ENCODE measurements around the gene EDAR. TPM values are rescaled to one million over a fixed set of nuclear protein-coding genes. Genes with fewer than 3 reads are reported as not detected.

The EDAR gene
- total RNA-seq, 6 experiments from 2014 or later = 0.06 to 1.6 (median 0.28) TPM

DNA sequence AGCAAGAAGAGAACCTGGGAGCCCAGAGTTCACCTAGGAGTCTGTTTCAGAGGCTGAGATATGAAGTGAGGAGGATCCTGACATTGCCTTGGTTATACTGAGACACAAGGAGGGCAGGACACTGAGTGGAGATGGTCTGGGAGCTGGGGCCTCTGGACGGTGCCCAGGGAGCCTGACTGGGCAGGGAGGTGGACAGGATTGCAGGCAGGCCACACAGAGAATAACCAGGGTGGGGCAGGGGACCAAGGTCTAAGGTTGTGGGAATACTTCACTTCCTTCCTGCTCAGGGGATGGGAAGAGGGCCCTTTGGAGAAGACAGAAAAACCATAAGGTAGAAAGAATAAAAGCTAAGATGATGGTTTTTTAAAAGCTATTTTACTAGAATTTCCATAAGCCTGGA lies 18.7 kb downstream of the EDAR start:
- intact Hi-C loops (cut with DNase I) = no loop called here
- Histone ChIP-seq H3K36me3 (no peaks in the 10 kb centered on the region), H3K9me3 (no peaks in the 10 kb centered on the region), H3K27me3 (no peaks in the 10 kb centered on the region), H3K4me1 (peaks cover 0 to 5% (median 2%) of the 10 kb centered on the region in 4 donors), H3K27ac (no peak overlapping the region), H3K4me3 (no peak overlapping the region)
- DNase-seq (no peak), ATAC-seq (no peak)
- WGBS (ENCODE audit: insufficient coverage, low coverage, low lambda C conversion rate, missing lambda C conversion rate) = 71% methylated on average over 1 of the region's 1 CpG
- TF ChIP-seq POLR2A (IDR thresholded peaks at IDR 0.05) = no peak
- TF ChIP-seq, protein P1, sequence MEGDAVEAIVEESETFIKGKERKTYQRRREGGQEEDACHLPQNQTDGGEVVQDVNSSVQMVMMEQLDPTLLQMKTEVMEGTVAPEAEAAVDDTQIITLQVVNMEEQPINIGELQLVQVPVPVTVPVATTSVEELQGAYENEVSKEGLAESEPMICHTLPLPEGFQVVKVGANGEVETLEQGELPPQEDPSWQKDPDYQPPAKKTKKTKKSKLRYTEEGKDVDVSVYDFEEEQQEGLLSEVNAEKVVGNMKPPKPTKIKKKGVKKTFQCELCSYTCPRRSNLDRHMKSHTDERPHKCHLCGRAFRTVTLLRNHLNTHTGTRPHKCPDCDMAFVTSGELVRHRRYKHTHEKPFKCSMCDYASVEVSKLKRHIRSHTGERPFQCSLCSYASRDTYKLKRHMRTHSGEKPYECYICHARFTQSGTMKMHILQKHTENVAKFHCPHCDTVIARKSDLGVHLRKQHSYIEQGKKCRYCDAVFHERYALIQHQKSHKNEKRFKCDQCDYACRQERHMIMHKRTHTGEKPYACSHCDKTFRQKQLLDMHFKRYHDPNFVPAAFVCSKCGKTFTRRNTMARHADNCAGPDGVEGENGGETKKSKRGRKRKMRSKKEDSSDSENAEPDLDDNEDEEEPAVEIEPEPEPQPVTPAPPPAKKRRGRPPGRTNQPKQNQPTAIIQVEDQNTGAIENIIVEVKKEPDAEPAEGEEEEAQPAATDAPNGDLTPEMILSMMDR (IDR thresholded peaks at IDR 0.05) = no peak

DNA sequence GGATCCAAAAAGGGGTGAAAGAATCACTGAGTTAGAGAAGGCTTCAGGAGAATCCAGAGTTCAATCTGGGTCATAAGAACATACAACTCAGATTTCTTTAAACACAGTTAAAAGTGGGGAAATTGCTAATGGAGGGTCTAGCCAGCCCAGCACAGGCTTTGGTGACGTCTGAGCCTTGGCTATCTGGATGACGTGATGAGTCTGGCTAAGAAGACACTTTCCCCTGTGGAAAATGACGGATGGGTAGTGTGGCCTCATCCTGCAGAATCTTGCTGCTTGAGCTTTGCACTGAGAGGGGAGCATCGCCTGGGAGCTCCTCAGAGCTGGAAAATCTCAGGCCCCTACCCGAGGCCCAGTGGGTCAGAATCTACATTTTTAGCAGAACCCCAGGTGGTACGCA lies 19.2 kb downstream of the EDAR start:
- ATAC-seq = no peak
- no CpG with 5 or more reads among the region's 6 CpGs for WGBS (ENCODE audit: insufficient coverage, low coverage, low lambda C conversion rate, missing lambda C conversion rate)
- no peak overlapping the region for H3K4me3 ChIP-seq
- DNase-seq = no peak
- H3K36me3 ChIP-seq = no peaks in the 10 kb centered on the region
- intact Hi-C loops (cut with DNase I) = no loop called here
- H3K9me3 ChIP-seq = no peaks in the 10 kb centered on the region
- TF ChIP-seq POLR2A (IDR thresholded peaks at IDR 0.05) = no peak
- TF ChIP-seq, protein P1 (IDR thresholded peaks at IDR 0.05) = no peak
- peaks cover 0 to 5% (median 2%) of the 10 kb centered on the region in 4 donors for H3K4me1 ChIP-seq
- H3K27me3 ChIP-seq = no peaks in the 10 kb centered on the region
- H3K27ac ChIP-seq = no peak overlapping the region

GRCh38 chr2:108968619-108969018 lies 20.4 kb downstream of the EDAR start:
- ATAC-seq = peak; percentile 71 to 93 (median 86)
- no peaks in the 10 kb centered on the region for H3K36me3 ChIP-seq

DNA sequence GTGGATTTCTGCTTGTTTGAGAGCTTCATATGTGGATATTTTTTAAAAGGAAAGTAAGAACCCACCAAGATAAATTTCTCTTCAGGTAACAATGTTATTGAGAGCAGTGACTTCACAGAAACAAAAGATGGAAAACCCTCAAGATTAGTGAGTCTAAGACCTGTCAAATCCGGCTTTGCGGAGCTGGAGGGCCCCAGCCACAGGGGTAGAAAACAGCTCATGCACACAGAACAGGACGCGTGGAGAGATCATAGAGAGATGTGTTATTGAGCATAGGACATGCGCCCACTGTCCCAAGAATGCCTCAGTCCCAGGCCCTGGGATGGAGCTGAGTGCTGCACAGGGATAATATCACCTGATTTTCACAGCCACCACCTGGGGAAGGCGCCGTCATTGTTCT lies 21.3 kb downstream of the EDAR start:
- Histone ChIP-seq H3K4me3 (no peak overlapping the region), H3K27me3 (no peaks in the 10 kb centered on the region), H3K27ac (no peak overlapping the region), H3K4me1 (peaks cover 0 to 5% (median 2%) of the 10 kb centered on the region in 4 donors), H3K36me3 (no peaks in the 10 kb centered on the region), H3K9me3 (no peaks in the 10 kb centered on the region)
- intact Hi-C loops (cut with DNase I) = no loop called here
- WGBS (ENCODE audit: insufficient coverage, low coverage, low lambda C conversion rate, missing lambda C conversion rate) = 75% methylated on average over 7 of the region's 7 CpGs
- TF ChIP-seq POLR2A (IDR thresholded peaks at IDR 0.05) = no peak
- TF ChIP-seq, protein P1 (IDR thresholded peaks at IDR 0.05) = no peak
- no peak for ATAC-seq
- no peak for DNase-seq

More at GRCh38 chr2:108968619-108969018, 20.4 kb downstream of the EDAR start:
- H3K9me3 ChIP-seq = no peaks in the 10 kb centered on the region
- peaks cover 0 to 5% (median 2%) of the 10 kb centered on the region in 4 donors for H3K4me1 ChIP-seq
- intact Hi-C loops (cut with DNase I) = no loop called here
- 13% methylated on average over 3 of the region's 4 CpGs for WGBS (ENCODE audit: insufficient coverage, low coverage, low lambda C conversion rate, missing lambda C conversion rate)
- H3K27ac ChIP-seq = no peak overlapping the region
- peak in 2 of 3 donors; percentile 65 to 70 for DNase-seq
- H3K27me3 ChIP-seq = no peaks in the 10 kb centered on the region
- TF ChIP-seq POLR2A (IDR thresholded peaks at IDR 0.05) = no peak
- TF ChIP-seq, protein P1 (IDR thresholded peaks at IDR 0.05) = no peak
- H3K4me3 ChIP-seq = no peak overlapping the region
